ENCODE measurements around the gene FEV.
"Not testable (repeated sequence)": the region's sequence is repeated elsewhere in the genome, so short reads cannot be mapped to it uniquely, and the experiment has no call there.

The FEV gene

GRCh38 chr2:218963601-218964000, 21.4 kb downstream of the FEV start:
- no peak for FAIRE-seq

GRCh38 chr2:218962859-218963492, 22.0 kb downstream of the FEV start:
- no peak for FAIRE-seq

- FAIRE-seq = no peak
Measured at GRCh38 chr2:218961651-218962570, 23.1 kb downstream of the FEV start.

- no peak for FAIRE-seq
Measured at GRCh38 chr2:218961229-218961628, 23.8 kb downstream of the FEV start.

GRCh38 chr2:218960309-218961165, 24.4 kb downstream of the FEV start:
- no peak for FAIRE-seq

GRCh38 chr2:218959761-218960308, 25.1 kb downstream of the FEV start:
- no peak for FAIRE-seq

GRCh38 chr2:218959141-218959731, 25.7 kb downstream of the FEV start, which contains the start of gene CDK5R2:
TSS of gene CDK5R2 (plus strand) at chr2:218959666. CDS start at chr2:218959821, 155 bp downstream.
- FAIRE-seq = no peak

GRCh38 chr2:218958276-218958675, 26.7 kb downstream of the FEV start:
- no peak for FAIRE-seq

- FAIRE-seq = no peak
Measured at GRCh38 chr2:218957671-218958070, 27.3 kb downstream of the FEV start.

GRCh38 chr2:218956039-218956438, 28.9 kb downstream of the FEV start:
- no peak for FAIRE-seq

- no peak for FAIRE-seq
Measured at GRCh38 chr2:218954541-218955300, 30.3 kb downstream of the FEV start.

- no peak for FAIRE-seq
Measured at GRCh38 chr2:218953366-218953954, 31.5 kb downstream of the FEV start.

- FAIRE-seq = no peak
Measured at GRCh38 chr2:218952160-218952559, 32.8 kb downstream of the FEV start.

- FAIRE-seq = no peak
Measured at GRCh38 chr2:218946621-218947020, 38.4 kb downstream of the FEV start.

GRCh38 chr2:218944759-218945404, 40.1 kb downstream of the FEV start:
- no peak for FAIRE-seq

GRCh38 chr2:218931751-218932150, 53.2 kb downstream of the FEV start:
- not testable (repeated sequence) for FAIRE-seq
